ENCODE measurements around the gene MB21D2.
A peak's percentile ranks its signal among the peaks of the same experiment; 100 is the strongest.

MB21D2 gene

DNA sequence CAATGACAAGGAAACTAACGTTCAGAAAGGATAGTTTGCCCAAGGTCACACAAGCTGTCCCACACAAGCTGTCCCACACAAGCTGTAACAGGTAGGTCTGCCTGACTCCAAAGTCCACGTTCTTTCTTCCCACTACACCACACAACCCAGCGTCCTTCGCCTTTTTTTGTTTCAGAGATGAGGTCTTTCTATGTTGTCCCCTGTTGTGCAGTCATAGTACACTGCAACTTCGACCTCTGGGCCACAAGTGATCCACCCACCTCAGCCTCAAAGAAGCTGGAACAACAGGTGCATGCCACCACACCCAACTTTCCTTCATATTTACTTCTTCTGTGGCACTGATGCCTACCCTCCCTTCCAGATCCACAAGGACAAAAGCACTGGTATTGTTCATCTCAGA lies 21.4 kb downstream of the MB21D2 start:
- TF ChIP-seq EZH2phosphoT487 (IDR thresholded peaks at IDR 0.05; ENCODE audit: low read length) (no peak), EZH2 (optimal IDR thresholded peaks at IDR 0.05; ENCODE audit: low read depth, low read length) (no peak)
- TF ChIP-seq, protein P1, sequence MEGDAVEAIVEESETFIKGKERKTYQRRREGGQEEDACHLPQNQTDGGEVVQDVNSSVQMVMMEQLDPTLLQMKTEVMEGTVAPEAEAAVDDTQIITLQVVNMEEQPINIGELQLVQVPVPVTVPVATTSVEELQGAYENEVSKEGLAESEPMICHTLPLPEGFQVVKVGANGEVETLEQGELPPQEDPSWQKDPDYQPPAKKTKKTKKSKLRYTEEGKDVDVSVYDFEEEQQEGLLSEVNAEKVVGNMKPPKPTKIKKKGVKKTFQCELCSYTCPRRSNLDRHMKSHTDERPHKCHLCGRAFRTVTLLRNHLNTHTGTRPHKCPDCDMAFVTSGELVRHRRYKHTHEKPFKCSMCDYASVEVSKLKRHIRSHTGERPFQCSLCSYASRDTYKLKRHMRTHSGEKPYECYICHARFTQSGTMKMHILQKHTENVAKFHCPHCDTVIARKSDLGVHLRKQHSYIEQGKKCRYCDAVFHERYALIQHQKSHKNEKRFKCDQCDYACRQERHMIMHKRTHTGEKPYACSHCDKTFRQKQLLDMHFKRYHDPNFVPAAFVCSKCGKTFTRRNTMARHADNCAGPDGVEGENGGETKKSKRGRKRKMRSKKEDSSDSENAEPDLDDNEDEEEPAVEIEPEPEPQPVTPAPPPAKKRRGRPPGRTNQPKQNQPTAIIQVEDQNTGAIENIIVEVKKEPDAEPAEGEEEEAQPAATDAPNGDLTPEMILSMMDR (IDR thresholded peaks at IDR 0.05; ENCODE audit: low read length) = no peak
- H3K27me3 ChIP-seq (replicated peaks; ENCODE audit: insufficient read depth, low read length) = no peaks in the 10 kb centered on the region
- H3K9me3 ChIP-seq (replicated peaks; ENCODE audit: insufficient read depth, low read length) = no peaks in the 10 kb centered on the region
- peaks cover 52% of the 10 kb centered on the region for H3K4me1 ChIP-seq (ENCODE audit: low read length)
- no peaks in the 10 kb centered on the region for H3K36me3 ChIP-seq (replicated peaks; ENCODE audit: insufficient read depth, low read length)
- H3K9ac ChIP-seq (ENCODE audit: low read length) = no peak overlapping the region
- no peaks in the 10 kb centered on the region for H4K20me1 ChIP-seq (ENCODE audit: insufficient read depth, low read length)
- H3K9me2 ChIP-seq (replicated peaks; ENCODE audit: insufficient read depth, low read length) = no peaks in the 10 kb centered on the region
- H3F3A ChIP-seq (ENCODE audit: insufficient read depth, low read length) = peaks cover 31% of the 10 kb centered on the region
- no peak overlapping the region for H3K4me2 ChIP-seq (ENCODE audit: low read depth, low read length)
- no peak overlapping the region for H3K27ac ChIP-seq (ENCODE audit: low read length)
- peaks cover 31% of the 10 kb centered on the region for H3K79me2 ChIP-seq (ENCODE audit: low read length)
- H3K4me3 ChIP-seq (ENCODE audit: low read length) = no peak overlapping the region
- no peak overlapping the region for H2AFZ ChIP-seq (ENCODE audit: low read length)
- no peak for DNase-seq

DNA sequence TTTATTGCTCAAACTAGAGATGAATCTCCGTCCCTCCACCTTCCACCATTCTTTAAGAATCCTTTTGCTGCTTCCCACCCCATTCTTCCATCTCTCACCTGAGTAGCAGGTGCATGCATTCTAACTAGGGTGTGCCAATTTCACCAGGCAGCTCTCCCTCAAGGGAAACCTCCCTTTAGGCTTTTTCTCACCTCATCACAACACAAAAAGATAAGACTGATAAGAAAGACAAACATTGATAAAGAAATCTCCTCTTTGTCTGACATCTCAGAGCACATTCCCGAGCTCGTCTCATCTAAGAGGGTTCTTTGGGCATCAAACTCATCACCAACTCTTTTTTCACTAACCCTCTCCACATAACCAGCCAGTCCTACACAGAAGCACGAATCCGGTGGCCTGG lies 23.0 kb downstream of the MB21D2 start:
- peaks cover 60% of the 10 kb centered on the region for H3K4me1 ChIP-seq (ENCODE audit: low read length)

DNA sequence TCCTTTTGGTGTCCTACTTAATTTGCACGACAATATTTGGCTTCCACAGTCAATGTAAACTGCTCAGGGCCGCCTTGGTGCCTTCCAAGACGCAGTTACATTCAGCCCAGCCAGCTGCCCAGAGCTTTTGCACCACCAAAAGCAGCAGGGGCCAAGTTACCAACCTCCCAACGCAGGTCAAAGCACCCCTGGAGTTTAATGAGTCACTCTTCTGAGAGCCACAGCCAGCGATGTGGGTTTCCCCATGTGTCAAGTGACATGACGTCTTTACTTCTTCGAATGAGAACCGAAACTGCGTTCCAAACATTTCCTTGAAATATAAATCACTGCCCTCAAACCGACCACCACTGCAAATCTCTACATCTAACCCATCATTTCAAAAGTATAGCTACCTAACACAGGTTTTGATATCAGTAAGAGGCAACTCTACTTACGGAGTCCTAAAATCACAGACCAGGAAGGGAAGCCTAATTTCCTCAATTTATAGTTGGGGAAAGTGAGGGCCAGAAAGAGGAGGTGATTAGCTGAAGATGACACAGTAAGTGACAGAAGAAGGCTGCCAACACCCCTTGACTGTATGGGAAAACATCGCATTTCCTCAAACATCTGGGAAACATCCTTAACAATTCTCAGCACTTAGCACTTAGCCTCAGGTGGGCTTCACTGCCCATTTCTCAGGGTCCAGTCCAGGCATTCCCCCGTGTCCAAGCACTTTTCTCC lies 24.5 kb downstream of the MB21D2 start:
- Histone ChIP-seq H3K4me3 (ENCODE audit: low read length) (peak overlapping the region; percentile 14; the same call in 1 of the 2 replicates), H3F3A (ENCODE audit: insufficient read depth, low read length) (peaks cover 18% of the 10 kb centered on the region), H3K36me3 (replicated peaks; ENCODE audit: insufficient read depth, low read length) (no peaks in the 10 kb centered on the region), H3K9me2 (replicated peaks; ENCODE audit: insufficient read depth, low read length) (no peaks in the 10 kb centered on the region), H4K20me1 (ENCODE audit: insufficient read depth, low read length) (no peaks in the 10 kb centered on the region), H3K79me2 (ENCODE audit: low read length) (peaks cover 32% of the 10 kb centered on the region), H3K4me2 (ENCODE audit: low read depth, low read length) (peak overlapping the region; percentile 37), H3K27me3 (replicated peaks; ENCODE audit: insufficient read depth, low read length) (no peaks in the 10 kb centered on the region), H3K9ac (ENCODE audit: low read length) (no peak overlapping the region), H3K9me3 (replicated peaks; ENCODE audit: insufficient read depth, low read length) (no peaks in the 10 kb centered on the region), H2AFZ (ENCODE audit: low read length) (no peak overlapping the region), H3K27ac (ENCODE audit: low read length) (peak overlapping the region; percentile 37; the same call in 1 of the 2 replicates), H3K4me1 (ENCODE audit: low read length) (peaks cover 46% of the 10 kb centered on the region)
- peak; percentile 98 for DNase-seq
- no peak for TF ChIP-seq EZH2phosphoT487 (IDR thresholded peaks at IDR 0.05; ENCODE audit: low read length)
- TF ChIP-seq, protein P1 (IDR thresholded peaks at IDR 0.05; ENCODE audit: low read length) = no peak
- no peak for TF ChIP-seq EZH2 (optimal IDR thresholded peaks at IDR 0.05; ENCODE audit: low read depth, low read length)

More for the DNA sequence above, 23.0 kb downstream of the MB21D2 start:
- Histone ChIP-seq H3K36me3 (replicated peaks; ENCODE audit: insufficient read depth, low read length) (no peaks in the 10 kb centered on the region), H3K4me3 (ENCODE audit: low read length) (no peak overlapping the region), H3K9ac (ENCODE audit: low read length) (no peak overlapping the region), H3K27me3 (replicated peaks; ENCODE audit: insufficient read depth, low read length) (no peaks in the 10 kb centered on the region), H3K79me2 (ENCODE audit: low read length) (peaks cover 35% of the 10 kb centered on the region), H4K20me1 (ENCODE audit: insufficient read depth, low read length) (no peaks in the 10 kb centered on the region), H3K4me2 (ENCODE audit: low read depth, low read length) (no peak overlapping the region), H3K9me2 (replicated peaks; ENCODE audit: insufficient read depth, low read length) (no peaks in the 10 kb centered on the region), H3K9me3 (replicated peaks; ENCODE audit: insufficient read depth, low read length) (no peaks in the 10 kb centered on the region), H3K27ac (ENCODE audit: low read length) (no peak overlapping the region), H2AFZ (ENCODE audit: low read length) (no peak overlapping the region), H3F3A (ENCODE audit: insufficient read depth, low read length) (peaks cover 30% of the 10 kb centered on the region)
- TF ChIP-seq EZH2phosphoT487 (IDR thresholded peaks at IDR 0.05; ENCODE audit: low read length) = no peak
- DNase-seq = no peak

Measured in MM.1S (cell line).